Smooth muscle cell (in vitro differentiated cells): ENCODE results near the gene SKOR2. TPM values are rescaled to one million over a fixed set of nuclear protein-coding genes. Genes with fewer than 3 reads are reported as not detected.

Source experiments
- DNase-seq: peaks from one replicate; lab custom pipeline; 2025; ENCODE audit not compliant: unreplicated experiment; lab: John Stamatoyannopoulos, UW
- H2AFZ ChIP-seq: fragments of 200-600 bp; sonication (generic); 2 replicates; pipeline ENCODE4 v1.6.0; 2016; ENCODE audit warnings: antibody characterized with exemption, low read depth, mild to moderate bottlenecking
- H3F3A ChIP-seq: fragments of 200-600 bp; sonication (generic); 2 replicates; pipeline ENCODE4 v1.6.0; 2017; ENCODE audit warnings: antibody characterized with exemption, low read depth
- H3K27ac ChIP-seq: fragments of 200-600 bp; sonication (generic); 2 replicates; pipeline ENCODE4 v1.5.1; 2016; ENCODE audit warnings: low read depth, mild to moderate bottlenecking
- H3K27me3 ChIP-seq: fragments of 200-600 bp; sonication (generic); 2 replicates; pipeline ENCODE4 v1.6.1; 2016; ENCODE audit warnings: low read depth, mild to moderate bottlenecking
- H3K36me3 ChIP-seq: fragments of 200-600 bp; sonication (generic); 2 replicates; pipeline ENCODE4 v1.5.1; 2016; ENCODE audit warnings: low read depth
- H3K4me1 ChIP-seq: fragments of 200-600 bp; sonication (generic); 2 replicates; pipeline ENCODE4 v1.5.1; 2016; ENCODE audit warnings: low read depth
- H3K4me2 ChIP-seq: fragments of 200-600 bp; sonication (generic); 2 replicates; pipeline ENCODE4 v1.6.0; 2016; ENCODE audit warnings: mild to moderate bottlenecking
- H3K4me3 ChIP-seq: fragments of 200-600 bp; sonication (generic); 2 replicates; pipeline ENCODE4 v1.5.1; 2016; ENCODE audit warnings: mild to moderate bottlenecking
- H3K79me2 ChIP-seq: fragments of 200-600 bp; sonication (generic); 2 replicates; pipeline ENCODE4 v1.6.0; 2016; ENCODE audit warnings: low read depth, mild to moderate bottlenecking
- H3K9ac ChIP-seq: fragments of 200-600 bp; sonication (generic); 2 replicates; pipeline ENCODE4 v1.6.0; 2016; ENCODE audit warnings: low read depth
- H3K9me3 ChIP-seq: fragments of 200-600 bp; sonication (generic); replicated peaks from 2 replicates; pipeline ENCODE4 v1.5.1; 2016; ENCODE audit warnings: low read depth
- H4K20me1 ChIP-seq: fragments of 200-600 bp; sonication (generic); 2 replicates; pipeline ENCODE4 v1.6.0; 2016; ENCODE audit warnings: low read depth
- WGBS: methylation state at CpG from one replicate; pipeline ENCODE4 v1.1.7; 2016; ENCODE audit warnings: low lambda C conversion rate; 5-methylcytosine and 5-hydroxymethylcytosine counted together
- polyA plus RNA-seq: library from polyadenylated mRNA; unstranded; fragments of >200 nt; fragmentation: Nextera tagmentation; extraction: Ambion mirVana; gene quantifications from 2 replicates; pipeline ENCODE4 v1.2.1, GENCODE V29; 2016
- total RNA-seq: library from RNA; depleted of rRNA; stranded (reverse); fragments of >200 nt; gene quantifications from 2 replicates; pipeline ENCODE4 v1.2.3, GENCODE V29; 2014
- TF ChIP-seq, protein P1 (sequence below): fragments of 200-600 bp; sonication (generic); IDR thresholded peaks from 2 replicates; pipeline ENCODE4 v1.5.1; 2017; ENCODE audit warnings: borderline replicate concordance, mild to moderate bottlenecking, antibody characterized with exemption; ENCODE audit not compliant: insufficient read depth, poor library complexity, severe bottlenecking

SKOR2 gene
- total and polyA plus RNA-seq, 2 experiments from 2014 or later, result not detected

DNA sequence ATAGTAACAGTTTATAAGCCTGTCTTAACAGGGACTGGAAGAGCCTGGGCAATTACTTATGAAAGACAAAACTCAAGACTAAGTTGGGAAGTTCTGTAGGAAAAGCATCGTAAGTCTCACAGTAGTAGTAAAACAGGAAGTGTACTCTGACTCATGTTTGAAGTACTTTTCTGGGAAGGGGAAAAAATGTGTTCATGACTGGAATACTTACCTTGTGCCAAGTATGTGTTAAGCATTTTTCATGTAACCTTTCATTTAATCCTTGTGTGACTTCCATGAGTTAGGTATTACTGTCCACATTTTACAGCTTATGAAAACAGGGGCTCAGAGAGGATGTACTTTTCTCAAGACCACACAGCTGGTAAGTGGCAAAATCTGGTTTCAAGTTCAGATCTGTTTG lies 13.7 kb upstream of the SKOR2 start:
- Histone ChIP-seq H3K4me3 (no peak overlapping the region), H2AFZ (no peak overlapping the region), H3K27me3 (peaks cover 88% of the 10 kb centered on the region), H3K36me3 (no peaks in the 10 kb centered on the region), H3K27ac (no peak overlapping the region), H3K9ac (no peak overlapping the region), H3K9me3 (no peaks in the 10 kb centered on the region), H3K79me2 (no peaks in the 10 kb centered on the region), H3F3A (no peaks in the 10 kb centered on the region), H3K4me2 (no peak overlapping the region), H3K4me1 (peaks cover 13% of the 10 kb centered on the region), H4K20me1 (no peaks in the 10 kb centered on the region)
- DNase-seq, result no peak
- TF ChIP-seq, protein P1, sequence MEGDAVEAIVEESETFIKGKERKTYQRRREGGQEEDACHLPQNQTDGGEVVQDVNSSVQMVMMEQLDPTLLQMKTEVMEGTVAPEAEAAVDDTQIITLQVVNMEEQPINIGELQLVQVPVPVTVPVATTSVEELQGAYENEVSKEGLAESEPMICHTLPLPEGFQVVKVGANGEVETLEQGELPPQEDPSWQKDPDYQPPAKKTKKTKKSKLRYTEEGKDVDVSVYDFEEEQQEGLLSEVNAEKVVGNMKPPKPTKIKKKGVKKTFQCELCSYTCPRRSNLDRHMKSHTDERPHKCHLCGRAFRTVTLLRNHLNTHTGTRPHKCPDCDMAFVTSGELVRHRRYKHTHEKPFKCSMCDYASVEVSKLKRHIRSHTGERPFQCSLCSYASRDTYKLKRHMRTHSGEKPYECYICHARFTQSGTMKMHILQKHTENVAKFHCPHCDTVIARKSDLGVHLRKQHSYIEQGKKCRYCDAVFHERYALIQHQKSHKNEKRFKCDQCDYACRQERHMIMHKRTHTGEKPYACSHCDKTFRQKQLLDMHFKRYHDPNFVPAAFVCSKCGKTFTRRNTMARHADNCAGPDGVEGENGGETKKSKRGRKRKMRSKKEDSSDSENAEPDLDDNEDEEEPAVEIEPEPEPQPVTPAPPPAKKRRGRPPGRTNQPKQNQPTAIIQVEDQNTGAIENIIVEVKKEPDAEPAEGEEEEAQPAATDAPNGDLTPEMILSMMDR, result no peak
- WGBS, result 37% methylated on average over 1 of the region's 1 CpG

DNA sequence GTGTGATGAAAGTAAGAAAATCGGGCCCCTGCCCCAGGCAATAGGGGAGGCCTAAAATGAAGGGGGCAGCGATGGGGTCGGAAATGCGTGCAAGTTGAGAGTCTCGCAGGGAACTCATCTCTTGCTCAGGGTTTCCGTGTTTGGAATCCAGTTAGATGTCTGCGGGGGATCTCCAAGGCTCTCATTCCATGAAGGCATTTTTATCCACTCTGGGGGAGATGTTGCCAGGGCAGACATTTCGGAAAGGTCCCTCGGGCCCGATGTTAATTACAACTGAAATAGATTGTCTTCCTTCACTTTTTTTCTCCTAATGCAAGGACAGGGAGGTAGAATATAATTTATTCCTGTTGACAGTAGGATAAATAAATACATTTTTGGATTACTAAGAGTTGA lies 12.8 kb upstream of the SKOR2 start:
- H2AFZ ChIP-seq, result no peak overlapping the region
- H3K4me3 ChIP-seq, result no peak overlapping the region
- no peak overlapping the region for H3K27ac ChIP-seq
- no peaks in the 10 kb centered on the region for H3K79me2 ChIP-seq
- DNase-seq, result no peak
- H3K9me3 ChIP-seq, result no peaks in the 10 kb centered on the region
- no peaks in the 10 kb centered on the region for H3F3A ChIP-seq
- H3K9ac ChIP-seq, result no peak overlapping the region
- WGBS, result 23% methylated on average over 10 of the region's 10 CpGs
- no peaks in the 10 kb centered on the region for H3K36me3 ChIP-seq
- TF ChIP-seq, protein P1, result no peak
- H3K27me3 ChIP-seq, result peaks cover 97% of the 10 kb centered on the region
- peaks cover 13% of the 10 kb centered on the region for H3K4me1 ChIP-seq
- H3K4me2 ChIP-seq, result peak overlapping the region; percentile 78
- no peaks in the 10 kb centered on the region for H4K20me1 ChIP-seq

DNA sequence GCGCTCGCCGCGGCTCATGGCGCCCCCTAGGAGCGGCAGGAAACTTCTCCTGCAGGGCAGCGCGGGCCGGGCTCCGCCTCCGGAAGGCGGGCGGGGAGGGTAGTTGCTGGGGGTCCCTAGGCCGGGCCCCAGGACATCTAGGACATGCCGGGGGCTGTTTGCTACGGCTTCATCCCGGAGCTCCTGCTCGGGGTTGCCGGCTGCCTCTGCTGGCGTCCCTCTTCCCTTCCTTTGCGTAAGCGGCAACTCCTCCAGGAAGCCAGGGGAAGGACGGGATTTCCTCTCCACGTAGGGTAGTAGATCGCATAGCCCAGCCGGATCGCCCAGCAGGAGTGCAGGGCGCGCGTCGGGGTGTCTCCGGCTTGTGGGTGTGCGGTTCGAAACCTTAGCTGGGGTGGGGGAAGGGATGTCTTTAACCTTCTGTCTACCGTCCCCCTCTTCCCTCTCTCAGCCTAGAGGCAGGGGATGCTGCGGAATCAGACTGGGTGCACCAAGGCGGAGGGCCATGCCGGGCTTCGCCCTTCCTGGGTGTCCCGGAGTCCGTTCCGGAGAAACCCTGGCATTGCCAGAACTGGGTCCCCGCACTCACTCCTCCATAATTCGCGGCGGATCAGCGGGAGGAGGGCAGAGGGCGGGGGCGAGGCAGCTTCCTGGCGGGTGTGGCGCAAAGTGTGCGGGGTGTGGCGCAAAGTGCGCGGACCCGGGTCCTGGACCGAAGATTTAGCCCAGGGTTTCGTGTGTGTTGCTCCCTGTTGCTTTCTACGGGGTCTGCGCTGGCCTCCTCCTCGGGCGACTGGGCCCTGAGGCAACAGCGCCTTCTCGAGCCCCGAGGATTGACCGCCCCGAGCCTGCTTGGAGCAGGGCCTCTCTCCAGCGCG lies 12.2 kb upstream of the SKOR2 start:
- Histone ChIP-seq H4K20me1 (no peaks in the 10 kb centered on the region), H3K4me1 (peaks cover 13% of the 10 kb centered on the region), H2AFZ (no peak overlapping the region), H3K4me3 (peak overlapping the region; percentile 26), H3K27me3 (peaks cover 98% of the 10 kb centered on the region), H3K27ac (no peak overlapping the region), H3F3A (no peaks in the 10 kb centered on the region), H3K36me3 (no peaks in the 10 kb centered on the region), H3K9ac (no peak overlapping the region), H3K79me2 (no peaks in the 10 kb centered on the region), H3K4me2 (peak overlapping the region; percentile 78), H3K9me3 (no peaks in the 10 kb centered on the region)
- under 1% methylated on average over 63 of the region's 69 CpGs for WGBS
- no peak for DNase-seq
- TF ChIP-seq, protein P1, result peak; percentile 17

DNA sequence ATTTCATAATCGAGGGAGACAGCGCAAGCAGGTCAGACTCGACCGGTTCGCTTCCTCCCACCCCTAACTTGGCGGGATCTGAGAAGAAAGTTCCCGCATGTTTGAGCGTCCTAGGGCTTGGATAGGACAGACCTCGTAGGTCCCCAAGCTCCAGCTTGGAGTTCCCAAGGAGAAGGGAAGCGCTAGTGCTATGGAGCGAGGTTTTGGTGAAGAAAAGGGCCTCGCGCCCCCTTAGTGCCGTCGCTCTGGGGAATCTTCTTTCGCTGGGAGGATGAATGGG lies 11.6 kb upstream of the SKOR2 start:
- 3% methylated on average over 15 of the region's 16 CpGs for WGBS
- Histone ChIP-seq H3K4me2 (peak overlapping the region; percentile 78), H3K79me2 (no peaks in the 10 kb centered on the region), H3K9ac (no peak overlapping the region), H3K36me3 (no peaks in the 10 kb centered on the region), H4K20me1 (no peaks in the 10 kb centered on the region), H3K27me3 (peaks cover 98% of the 10 kb centered on the region), H3K4me1 (peaks cover 13% of the 10 kb centered on the region), H3F3A (no peaks in the 10 kb centered on the region), H3K9me3 (no peaks in the 10 kb centered on the region), H3K4me3 (peak overlapping the region; percentile 26), H2AFZ (no peak overlapping the region), H3K27ac (no peak overlapping the region)
- no peak for DNase-seq
- TF ChIP-seq, protein P1, result no peak
